HG03571 (cell line): Measurements from ENCODE around the gene PRR16.

ENCODE experiments used
- ATAC-seq: cut with Tn5 transposase; IDR thresholded peaks from one replicate; pipeline ENCODE4 v1.9.1; 2021; ENCODE audit not compliant: unreplicated experiment

PRR16 gene

DNA sequence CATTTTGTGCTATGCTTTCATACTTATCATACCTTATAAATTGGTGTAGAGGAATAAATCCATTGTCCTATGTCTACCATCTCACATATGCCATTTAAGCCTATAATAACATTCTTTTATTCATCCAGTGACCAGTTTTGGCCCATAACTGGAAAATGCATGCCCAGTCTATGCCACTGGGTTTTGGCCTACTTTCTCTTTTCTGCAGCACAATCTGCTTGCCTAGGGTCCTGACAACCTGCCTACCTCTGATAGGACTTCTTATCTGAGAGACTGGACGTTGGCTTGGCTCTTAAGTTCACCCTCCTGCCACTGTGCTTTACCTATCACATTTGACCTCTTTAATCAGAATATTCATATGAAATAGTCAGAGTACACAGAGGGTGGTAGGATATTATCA lies 103.0 kb downstream of the PRR16 start:
- no peak for ATAC-seq

DNA sequence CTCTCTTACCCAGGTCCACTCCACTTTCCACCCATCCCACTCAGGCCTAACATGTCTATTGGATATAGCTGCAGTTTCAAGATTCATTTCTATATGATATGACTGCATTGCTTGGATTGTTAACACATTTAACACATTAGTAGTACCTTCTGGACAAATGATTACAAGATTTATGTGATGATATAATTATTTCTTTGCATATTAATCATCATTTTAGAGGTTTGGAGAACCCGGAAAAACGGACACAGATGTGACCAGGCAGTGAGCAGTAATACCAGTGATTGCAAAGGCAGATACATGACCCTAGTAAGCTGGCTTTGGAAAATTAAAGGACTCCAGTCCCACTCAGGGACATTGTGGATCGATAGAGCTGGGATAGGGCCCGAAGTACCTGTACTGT lies 103.8 kb downstream of the PRR16 start:
- no peak for ATAC-seq

DNA sequence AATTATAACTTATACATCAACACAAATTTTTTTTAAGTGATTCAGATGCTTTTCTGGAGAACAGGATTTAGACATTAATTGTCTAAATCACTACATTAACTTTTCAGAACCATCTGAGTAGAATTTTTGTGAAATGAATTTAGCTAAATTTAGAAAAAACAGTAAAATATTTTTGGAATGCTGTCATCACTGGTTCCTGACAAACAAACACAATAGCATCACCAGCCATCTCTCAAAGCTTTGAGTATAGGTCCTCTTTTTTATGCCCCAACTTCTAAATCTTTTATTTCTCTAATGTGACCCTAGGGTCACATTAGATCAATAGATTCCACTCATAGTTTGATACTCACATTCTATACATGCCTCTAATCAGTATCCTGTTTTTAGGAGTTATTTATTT lies 104.6 kb downstream of the PRR16 start:
- ATAC-seq, result no peak

DNA sequence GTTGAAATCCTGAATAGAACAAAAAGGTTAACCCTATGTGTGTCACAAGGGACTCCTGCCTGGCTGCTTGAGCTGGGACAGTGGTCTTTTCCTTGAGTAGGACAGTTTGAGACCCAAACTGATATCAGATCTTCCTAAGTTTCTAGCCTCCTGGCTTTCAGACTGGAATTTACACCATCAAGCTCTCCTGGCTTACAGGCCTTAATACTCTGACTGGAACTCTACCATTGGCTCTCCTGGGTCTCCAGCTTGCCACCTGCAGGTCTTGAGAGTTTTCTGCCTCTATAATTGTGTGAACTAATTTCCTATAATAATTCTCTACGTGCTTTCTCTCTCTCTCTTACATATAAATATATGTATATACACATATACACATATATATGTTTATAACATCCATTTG lies 112.5 kb downstream of the PRR16 start:
- no peak for ATAC-seq

DNA sequence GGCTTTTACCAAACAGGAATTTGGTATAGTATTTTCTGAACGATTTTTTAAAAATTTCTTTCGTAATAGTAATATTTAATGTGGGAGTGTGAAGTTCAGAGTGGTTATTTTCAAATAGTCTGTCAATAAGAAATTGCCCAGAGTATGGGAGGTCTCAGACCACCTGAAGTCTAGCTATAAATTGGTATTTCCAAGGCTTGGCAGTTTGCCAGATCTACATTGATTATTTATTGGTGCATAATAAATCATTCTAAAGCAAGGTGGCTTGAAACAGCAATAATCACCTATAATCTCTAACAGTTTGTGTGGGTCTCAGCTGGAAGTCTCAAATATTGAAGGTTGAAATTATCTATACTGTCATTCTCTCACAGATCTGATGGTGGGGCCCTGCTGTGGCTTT lies 118.5 kb downstream of the PRR16 start:
- ATAC-seq, result no peak

DNA sequence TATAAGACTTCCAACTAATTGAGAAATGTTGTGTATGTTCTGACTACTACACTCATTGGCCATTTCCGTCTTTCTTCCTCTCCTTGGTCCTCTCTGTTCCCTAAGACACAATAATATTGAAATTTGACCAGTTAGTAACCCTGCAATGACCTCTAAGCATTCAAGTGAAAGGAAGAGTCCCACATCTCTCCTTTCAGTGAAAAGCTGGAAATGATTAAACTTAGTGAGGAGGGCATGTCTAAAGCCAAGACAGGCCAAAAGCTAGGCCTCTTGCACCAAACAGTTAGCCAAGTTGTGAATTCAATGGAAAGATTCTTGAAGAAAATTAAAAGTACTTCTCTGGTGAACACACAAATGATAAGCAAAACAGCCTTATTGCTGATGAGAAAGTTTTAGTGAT lies 122.5 kb downstream of the PRR16 start:
- no peak for ATAC-seq

DNA sequence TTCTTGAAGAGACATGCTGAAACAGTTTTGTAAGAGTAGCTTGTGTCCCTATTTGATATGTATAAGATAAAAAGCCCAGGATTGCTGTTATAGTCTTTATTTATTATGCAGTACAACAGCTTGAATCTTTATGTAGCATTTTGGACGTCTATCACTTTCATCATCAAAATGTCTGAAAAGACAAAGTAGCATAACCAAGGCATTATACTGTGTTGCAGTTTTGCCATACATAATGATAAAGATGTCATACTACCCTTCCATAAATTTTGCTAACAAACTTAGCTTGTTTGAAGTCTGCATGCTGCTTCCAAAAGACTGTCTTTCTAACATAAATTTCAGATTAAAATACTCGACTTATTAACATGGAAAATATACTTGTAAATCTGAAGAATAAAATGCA lies 127.8 kb downstream of the PRR16 start:
- ATAC-seq, result no peak

DNA sequence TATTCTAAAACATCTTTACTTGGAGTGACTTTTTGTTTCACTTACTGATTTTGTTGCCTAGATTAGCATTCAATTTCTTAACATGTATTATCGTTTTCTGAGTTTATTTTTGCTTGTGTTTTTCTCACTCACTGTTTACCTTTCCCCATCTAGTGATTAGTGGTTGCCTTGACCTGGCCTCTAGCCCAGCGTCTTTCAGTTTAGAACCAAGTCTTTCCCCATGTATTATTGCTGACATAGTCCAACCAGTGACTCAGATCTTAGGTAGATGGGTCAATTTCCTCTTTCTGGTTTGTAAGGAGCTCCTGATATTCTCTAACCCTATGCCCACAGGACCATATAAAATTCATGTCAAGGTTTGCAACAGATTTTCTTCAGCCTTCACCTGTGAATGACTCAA lies 135.5 kb downstream of the PRR16 start:
- no peak for ATAC-seq

DNA sequence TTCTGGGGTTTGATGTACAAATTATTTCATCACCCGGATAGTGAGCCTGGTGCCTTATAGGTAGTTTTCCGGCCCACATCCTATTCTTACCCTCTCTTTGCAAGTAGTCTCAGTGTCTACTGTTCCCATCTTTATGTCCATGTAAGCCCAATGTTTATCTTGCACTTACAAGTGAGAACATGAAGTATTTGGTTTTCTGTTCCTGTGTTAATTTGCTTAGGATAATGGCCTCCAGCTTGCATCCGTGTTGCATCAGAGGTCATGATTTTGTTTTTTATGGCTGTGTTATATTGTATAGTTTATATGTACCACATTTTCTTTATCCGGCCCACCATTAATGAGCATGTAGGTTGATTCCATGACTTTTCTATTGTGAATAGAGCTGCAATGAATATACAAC lies 136.5 kb downstream of the PRR16 start:
- ATAC-seq, result no peak

DNA sequence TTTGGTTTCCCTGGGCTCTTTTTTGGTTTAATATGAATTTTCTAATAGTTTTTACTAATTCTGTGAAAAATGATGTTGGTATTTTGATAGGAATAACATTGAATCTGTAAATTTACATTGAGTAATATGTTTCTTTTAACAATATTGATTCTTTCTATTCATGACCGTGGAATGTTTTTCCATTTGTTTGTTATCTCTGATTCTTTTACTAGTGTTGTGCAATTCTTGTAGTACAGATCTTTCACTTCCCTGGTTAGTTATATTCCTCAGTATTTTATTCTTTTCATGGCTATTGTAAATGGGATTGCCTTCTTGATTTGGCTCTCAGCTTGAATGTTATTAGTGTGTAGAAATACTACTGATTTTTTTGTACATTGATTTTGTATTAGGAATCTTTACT lies 137.9 kb downstream of the PRR16 start:
- no peak for ATAC-seq

DNA sequence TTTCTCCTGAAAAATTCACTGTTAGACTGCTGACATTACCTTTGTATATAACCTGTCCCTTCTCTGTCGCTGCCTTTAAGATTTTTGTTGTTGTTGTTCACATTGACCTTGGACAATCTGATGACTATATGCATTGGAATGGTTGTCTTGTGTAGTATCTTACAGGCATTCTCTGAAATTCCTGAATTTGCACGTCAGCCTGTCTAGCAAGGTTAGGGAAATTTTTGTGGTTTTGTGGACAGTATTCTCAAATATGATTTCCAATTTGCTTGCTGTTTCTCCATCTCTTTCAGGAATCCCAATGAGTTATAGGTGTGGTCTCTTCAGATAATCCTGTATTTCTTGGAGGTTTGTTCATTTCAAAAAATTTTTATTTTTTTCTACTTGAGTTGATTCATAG lies 140.8 kb downstream of the PRR16 start:
- ATAC-seq, result no peak

DNA sequence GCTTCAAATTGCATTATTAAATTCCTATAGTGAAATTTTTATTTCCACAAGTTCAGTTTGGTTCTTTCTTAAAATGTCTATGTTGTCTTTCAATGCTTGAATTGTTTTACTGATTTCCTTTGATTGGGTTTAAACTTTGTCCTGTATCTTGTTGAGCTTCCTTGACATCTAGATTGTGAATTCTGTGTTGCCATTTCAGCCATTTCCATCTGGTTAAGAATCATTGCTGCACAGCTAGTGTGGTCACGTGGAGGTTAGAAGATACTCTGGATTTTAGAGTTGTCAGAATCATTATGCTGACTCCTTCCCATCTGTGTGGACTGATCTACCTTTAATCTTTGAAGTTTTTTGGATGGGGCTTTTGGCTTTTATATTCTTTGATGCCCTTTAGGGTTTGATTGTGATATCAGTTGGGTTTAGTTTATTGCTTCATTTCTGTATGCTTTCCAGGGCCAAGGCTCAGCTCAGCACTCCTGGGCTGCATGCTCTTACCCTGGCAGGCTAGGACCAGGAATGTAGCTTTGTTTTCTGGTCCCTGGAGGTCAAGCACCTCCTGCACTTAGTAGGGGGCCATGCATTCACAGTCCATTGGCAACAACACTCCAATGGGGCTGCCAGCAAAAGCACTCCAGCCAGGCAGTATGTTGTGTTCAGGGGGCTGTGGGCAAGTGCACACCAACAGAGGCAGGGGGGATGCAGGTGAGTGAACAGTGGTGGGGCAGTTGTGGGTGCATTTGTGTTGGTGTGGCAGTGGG lies 141.4 kb downstream of the PRR16 start:
- no peak for ATAC-seq

DNA sequence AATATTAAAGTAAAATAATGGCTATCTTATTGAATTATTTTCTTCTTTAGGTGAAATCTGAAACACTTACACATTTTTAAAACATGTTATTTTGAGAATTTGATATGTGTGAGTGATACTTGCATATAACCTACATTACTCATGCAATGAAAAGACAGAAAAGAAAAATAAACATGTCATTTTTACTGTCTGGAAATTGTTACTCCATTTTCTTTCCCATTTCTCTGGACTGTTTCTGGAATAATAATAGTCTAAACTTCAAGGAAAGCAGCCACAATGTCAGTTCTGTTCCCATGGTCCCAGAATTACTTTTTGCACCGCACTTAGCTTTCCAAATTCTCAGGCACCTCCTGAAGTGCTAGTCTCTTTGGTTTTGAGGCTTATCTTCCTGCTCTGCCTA lies 145.5 kb downstream of the PRR16 start:
- no peak for ATAC-seq

DNA sequence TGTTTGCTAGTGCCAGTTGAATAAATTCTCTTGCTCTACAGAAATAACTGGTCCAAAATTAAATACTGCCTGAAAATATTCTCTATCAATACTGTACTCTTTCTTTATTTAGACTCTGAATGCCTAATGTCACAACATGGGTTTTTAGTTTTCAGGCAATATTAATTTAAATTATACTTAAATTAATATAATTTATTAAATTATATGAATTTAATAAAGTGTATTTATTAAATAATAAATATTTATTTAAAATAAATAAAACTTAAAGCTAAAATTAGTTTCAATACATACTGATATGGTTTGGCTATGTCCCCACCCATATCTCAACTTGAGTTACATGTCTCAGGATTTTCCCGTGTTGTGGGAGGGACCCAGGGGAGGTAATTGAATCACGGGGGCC lies 146.0 kb downstream of the PRR16 start:
- no peak for ATAC-seq

DNA sequence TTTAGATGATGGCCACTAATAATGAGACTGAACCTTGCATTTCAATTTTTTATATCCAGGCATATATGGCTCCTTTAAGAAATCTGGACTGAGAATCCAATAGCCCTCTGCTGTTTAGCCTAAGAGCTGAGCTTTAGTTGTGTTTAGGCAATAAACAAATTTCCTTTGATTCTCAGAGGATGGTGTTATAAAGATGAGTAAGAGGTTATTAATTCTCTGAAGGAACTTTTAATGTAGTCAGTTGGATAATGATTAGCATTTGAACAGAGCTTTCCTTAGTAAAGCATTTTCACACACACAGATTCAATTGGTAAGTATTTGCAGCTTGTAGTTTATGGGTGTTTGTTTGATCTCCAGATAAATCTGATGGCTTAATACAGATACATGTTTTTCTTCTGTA lies 149.6 kb downstream of the PRR16 start:
- ATAC-seq, result no peak

DNA sequence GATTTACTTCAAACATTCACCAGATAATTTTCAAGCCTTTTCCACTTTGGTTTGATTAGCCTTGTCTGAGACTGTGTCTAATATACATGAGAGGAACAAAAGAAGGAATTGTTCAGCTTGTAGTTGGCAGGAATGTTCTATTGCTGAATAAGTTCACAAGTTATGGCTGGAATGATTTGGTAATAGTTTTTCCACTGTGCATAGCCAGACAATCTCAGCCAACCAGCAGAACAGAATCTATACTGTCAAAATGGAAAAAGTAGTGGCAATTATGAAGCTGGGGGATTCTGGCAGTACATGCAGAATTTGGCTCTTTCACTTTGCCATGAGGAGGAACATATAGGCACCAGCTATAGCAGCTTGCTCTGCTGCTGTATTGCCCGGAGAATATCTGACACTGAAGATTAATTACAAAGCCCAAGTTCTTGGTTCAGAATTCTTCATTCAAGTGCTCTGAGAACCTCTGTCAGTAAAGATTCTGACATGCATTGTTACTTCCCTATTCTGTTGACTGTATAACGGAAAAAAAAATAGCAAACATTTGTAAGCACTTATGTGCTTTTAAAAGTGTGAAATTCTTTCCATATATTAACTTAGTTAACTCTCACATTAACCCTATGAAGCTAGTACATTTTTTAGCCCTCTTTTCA lies 150.6 kb downstream of the PRR16 start:
- ATAC-seq, result no peak

DNA sequence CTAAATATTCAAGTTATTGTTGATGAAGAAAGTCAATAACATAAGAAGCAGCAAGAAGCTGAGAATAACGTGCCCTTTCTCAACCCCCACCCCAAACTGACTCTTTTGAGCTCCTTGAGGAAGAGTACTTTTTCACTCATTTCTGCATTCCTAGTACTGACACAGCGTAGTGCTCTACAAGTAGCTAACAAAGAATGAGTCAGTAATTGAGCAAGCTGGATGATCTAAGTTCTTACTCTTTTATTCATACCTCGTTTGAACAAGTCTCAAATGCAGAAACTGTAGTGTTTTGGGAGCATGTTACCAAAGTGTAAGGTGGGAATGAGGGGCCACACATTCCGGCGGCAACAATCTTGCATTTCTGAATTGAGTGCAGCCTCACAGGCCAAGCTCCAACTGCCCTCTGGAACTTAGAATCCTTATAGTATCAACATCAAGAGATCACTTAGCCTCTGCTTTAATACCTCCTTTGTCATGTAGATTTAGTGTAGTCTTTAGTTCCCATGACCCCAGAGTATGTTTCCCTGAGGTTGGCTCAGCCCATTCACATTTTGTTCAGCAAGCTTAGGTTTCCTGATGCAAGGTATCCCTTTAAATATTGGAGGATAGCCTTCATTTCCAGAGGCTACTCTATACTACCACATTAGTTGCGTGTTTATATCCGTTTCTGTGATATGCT lies 152.0 kb downstream of the PRR16 start:
- ATAC-seq, result no peak

DNA sequence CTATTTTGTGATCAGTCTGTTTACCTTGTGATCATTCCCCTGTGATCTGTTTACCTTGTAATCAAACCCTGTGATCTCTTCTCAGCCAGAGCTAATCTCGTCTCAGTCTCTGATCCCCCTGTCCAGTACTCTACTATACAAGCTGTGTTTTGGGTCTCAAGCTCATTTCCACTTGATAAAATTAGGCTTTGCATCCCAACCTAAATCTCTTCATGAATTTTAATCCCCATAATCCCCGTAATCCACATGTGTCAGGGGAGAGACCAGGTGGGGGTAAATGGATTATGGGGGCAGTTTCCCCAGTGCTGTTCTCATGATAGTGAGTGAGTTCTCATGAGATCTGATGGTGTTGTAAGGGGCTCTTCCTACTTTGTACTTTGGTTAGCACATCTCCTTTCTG lies 157.2 kb downstream of the PRR16 start:
- no peak for ATAC-seq

DNA sequence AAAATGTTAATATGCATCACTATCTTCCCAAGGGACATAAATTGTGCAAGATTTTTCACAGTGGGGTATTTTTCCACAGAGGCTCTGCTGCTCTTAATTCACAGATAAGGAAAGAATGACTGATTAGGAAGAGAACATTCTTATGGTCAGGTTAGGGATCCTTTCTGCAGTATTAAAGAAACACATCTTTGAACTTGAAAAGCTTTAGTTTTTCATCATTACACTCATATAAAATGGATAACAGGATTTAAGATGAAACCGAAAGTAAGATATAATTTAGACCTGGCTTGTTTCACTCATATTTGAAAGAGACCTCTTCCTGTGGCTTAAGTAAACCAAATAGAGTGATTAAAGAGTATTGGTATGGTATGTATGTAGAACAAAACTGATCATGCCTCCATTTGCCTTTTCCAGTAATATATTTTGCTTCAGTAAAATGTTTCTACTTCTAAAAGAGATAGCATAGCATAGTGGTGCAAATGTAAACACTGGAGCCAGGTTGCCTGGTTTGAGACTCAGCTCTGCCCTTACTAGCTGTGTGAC lies 160.0 kb downstream of the PRR16 start:
- ATAC-seq, result no peak

DNA sequence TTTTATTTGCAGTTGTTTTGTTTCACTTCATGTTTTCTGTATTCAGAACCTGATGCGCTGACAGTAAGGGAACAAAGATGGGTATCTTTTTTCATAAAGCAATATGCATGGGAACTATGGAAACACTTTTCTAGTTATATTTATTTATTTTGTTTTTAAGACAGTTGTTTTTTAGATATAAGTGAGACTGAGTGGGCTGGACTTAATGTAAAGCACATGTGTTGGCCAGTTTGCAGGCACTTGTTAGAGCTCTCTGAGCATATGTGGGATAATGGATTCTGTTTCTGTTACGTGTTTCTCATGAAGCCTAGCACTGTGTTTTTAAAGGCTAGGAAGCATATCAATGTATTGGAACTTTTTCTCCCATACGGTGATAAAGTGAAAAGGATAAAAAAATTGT lies 164.1 kb downstream of the PRR16 start:
- ATAC-seq, result no peak

DNA sequence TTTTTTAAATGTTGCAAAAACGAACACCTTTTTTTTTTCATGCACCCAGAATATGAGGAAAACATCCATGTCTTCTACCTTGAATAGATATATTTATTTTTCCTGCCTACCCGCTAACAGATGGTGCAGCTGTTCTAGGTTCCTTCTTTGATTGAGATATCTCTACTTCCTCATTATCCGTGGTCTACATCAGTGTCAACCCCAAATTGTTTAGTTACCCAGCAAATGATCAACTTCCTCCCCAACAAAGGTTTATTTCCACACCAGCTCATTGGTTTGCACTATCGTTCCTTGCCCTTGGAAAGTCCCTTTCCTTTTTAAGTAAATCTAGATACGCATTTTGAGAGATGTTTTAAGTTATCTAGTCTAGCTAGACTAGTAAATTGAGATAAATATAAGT lies 166.4 kb downstream of the PRR16 start:
- no peak for ATAC-seq

DNA sequence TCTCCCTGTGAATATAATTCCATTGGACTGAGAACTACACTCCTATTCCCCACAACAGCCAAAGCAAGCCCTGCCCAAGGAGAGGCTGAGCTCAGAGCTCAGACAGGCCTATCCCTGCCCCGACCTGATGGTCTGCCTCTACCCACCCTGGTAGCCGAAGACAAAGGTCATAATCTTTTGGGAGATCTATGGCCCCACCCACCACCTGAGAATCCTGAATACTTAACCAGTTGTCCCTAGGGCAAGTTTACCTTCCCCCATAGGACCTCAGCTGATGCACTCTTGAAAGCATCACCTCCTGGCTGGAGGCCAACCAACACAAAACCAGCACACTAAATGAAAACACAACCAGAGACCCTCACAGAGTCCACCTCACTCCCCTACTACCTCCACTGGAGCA lies 167.5 kb downstream of the PRR16 start:
- no peak for ATAC-seq
